Placental pericyte (primary cell): ENCODE measurements around the gene OR13G1. TPM values are rescaled to one million over a fixed set of nuclear protein-coding genes. Genes with fewer than 3 reads are reported as not detected.

ENCODE experiments used
- total RNA-seq: library from RNA; depleted of rRNA; stranded (reverse); fragments of >200 nt; gene quantifications from 2 replicates; pipeline ENCODE4 v1.2.3, GENCODE V29; 2012

OR13G1 gene
- not detected in 2 replicates for total RNA-seq

GRCh38 chr1:247679639-247680038 lies at the start of gene OR13G1:
Gene OR13G1 (minus strand): TSS chr1:247679739. CDS start chr1:247673041, 6,698 bp downstream.

GRCh38 chr1:247716546-247716945 lies 37.0 kb upstream of the OR13G1 start, which contains the start of gene OR6F1:
Gene OR6F1 (minus strand): TSS chr1:247716646. CDS start chr1:247712755, 3,891 bp downstream.

Other genes with a start within 250 kb of the OR13G1 start
- not detected in 2 replicates for gene OR2B11, start 221.6 kb downstream of the OR13G1 start, total RNA-seq
- under 0.01 TPM in 1 of 2 replicates, not detected in the other for gene OR2C3, start 143.3 kb downstream of the OR13G1 start, total RNA-seq
- under 0.01 TPM in 2 replicates for gene GCSAML, start 130.6 kb downstream of the OR13G1 start, total RNA-seq
- not detected in 2 replicates for gene OR2G2, start 91.4 kb downstream of the OR13G1 start, total RNA-seq
- not detected in 2 replicates for gene OR2G3, start 74.2 kb downstream of the OR13G1 start, total RNA-seq
- gene OR6F1, start 36.9 kb upstream of the OR13G1 start, total RNA-seq, result not detected in 2 replicates
- gene OR14K1, start 58.9 kb upstream of the OR13G1 start, total RNA-seq, result not detected in 2 replicates
- gene OR14A2, start 68.4 kb upstream of the OR13G1 start, total RNA-seq, result not detected in 2 replicates
- not detected in 2 replicates for gene OR1C1, start 80.8 kb upstream of the OR13G1 start, total RNA-seq
- not detected in 2 replicates for gene OR14A16, start 144.4 kb upstream of the OR13G1 start, total RNA-seq
- not detected in 2 replicates for gene OR11L1, start 162.2 kb upstream of the OR13G1 start, total RNA-seq
- gene TRIM58, start 177.4 kb upstream of the OR13G1 start, total RNA-seq, result 2.7 and 5.9 TPM in 2 replicates
- gene OR2W3, start 215.8 kb upstream of the OR13G1 start, total RNA-seq, result 1.4 and 1.8 TPM in 2 replicates
- 0.22 TPM in 1 of 2 replicates, not detected in the other for gene OR2T8, start 240.5 kb upstream of the OR13G1 start, total RNA-seq
- not detected in 2 replicates for gene OR2AJ1, start 245.2 kb upstream of the OR13G1 start, total RNA-seq